ENCODE data around the gene KCNJ14.
"Not testable (repeated sequence)": the region's sequence is repeated elsewhere in the genome, so short reads cannot be mapped to it uniquely, and the experiment has no call there.

Gene KCNJ14

GRCh38 chr19:48473161-48473966 is 18.0 kb downstream of the KCNJ14 start:
- no peak for DNase-seq

- no peak for DNase-seq
Measured at GRCh38 chr19:48474084-48474592, 18.8 kb downstream of the KCNJ14 start.

- DNase-seq = no peak
Measured at GRCh38 chr19:48475369-48476068, 20.1 kb downstream of the KCNJ14 start.

GRCh38 chr19:48476176-48476575 is 20.8 kb downstream of the KCNJ14 start:
- no peak for DNase-seq

- DNase-seq = no peak
Measured at GRCh38 chr19:48477067-48477685, 21.8 kb downstream of the KCNJ14 start.

GRCh38 chr19:48477698-48478338 is 22.4 kb downstream of the KCNJ14 start:
- DNase-seq = no peak

GRCh38 chr19:48478339-48479256 is 23.2 kb downstream of the KCNJ14 start:
- no peak for DNase-seq

- DNase-seq = no peak
Measured at GRCh38 chr19:48479686-48480085, 24.3 kb downstream of the KCNJ14 start.

- no peak for DNase-seq
Measured at GRCh38 chr19:48480183-48480557, 24.8 kb downstream of the KCNJ14 start.

- DNase-seq = no peak
Measured at GRCh38 chr19:48480558-48481500, 25.5 kb downstream of the KCNJ14 start.

- no peak for DNase-seq
Measured at GRCh38 chr19:48481846-48482639, 26.7 kb downstream of the KCNJ14 start.

- DNase-seq = no peak
Measured at GRCh38 chr19:48483301-48483700, 27.9 kb downstream of the KCNJ14 start.

GRCh38 chr19:48484247-48484893 is 29.0 kb downstream of the KCNJ14 start:
- DNase-seq = no peak

GRCh38 chr19:48484931-48485612 is 29.7 kb downstream of the KCNJ14 start:
- DNase-seq = no peak

- not testable (repeated sequence) for DNase-seq
Measured at GRCh38 chr19:48486706-48487105, 31.3 kb downstream of the KCNJ14 start.

GRCh38 chr19:48487544-48487943 is 32.2 kb downstream of the KCNJ14 start:
- no peak for DNase-seq

- no peak for DNase-seq
Measured at GRCh38 chr19:48487948-48488347, 32.6 kb downstream of the KCNJ14 start.

- not testable (repeated sequence) for DNase-seq
Measured at GRCh38 chr19:48488478-48488877, 33.1 kb downstream of the KCNJ14 start.

All from AML-193 (cell line).